ENCODE data around the gene HOXB5.

- TF ChIP-seq, protein P1, sequence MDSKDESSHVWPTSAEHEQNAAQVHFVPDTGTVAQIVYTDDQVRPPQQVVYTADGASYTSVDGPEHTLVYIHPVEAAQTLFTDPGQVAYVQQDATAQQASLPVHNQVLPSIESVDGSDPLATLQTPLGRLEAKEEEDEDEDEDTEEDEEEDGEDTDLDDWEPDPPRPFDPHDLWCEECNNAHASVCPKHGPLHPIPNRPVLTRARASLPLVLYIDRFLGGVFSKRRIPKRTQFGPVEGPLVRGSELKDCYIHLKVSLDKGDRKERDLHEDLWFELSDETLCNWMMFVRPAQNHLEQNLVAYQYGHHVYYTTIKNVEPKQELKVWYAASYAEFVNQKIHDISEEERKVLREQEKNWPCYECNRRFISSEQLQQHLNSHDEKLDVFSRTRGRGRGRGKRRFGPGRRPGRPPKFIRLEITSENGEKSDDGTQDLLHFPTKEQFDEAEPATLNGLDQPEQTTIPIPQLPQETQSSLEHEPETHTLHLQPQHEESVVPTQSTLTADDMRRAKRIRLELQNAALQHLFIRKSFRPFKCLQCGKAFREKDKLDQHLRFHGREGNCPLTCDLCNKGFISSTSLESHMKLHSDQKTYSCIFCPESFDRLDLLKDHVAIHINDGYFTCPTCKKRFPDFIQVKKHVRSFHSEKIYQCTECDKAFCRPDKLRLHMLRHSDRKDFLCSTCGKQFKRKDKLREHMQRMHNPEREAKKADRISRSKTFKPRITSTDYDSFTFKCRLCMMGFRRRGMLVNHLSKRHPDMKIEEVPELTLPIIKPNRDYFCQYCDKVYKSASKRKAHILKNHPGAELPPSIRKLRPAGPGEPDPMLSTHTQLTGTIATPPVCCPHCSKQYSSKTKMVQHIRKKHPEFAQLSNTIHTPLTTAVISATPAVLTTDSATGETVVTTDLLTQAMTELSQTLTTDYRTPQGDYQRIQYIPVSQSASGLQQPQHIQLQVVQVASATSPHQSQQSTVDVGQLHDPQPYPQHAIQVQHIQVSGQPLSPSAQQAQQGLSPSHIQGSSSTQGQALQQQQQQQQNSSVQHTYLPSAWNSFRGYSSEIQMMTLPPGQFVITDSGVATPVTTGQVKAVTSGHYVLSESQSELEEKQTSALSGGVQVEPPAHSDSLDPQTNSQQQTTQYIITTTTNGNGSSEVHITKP (tag by site-specific recombination; IDR thresholded peaks at IDR 0.05), result no peak
- TF ChIP-seq HOXD13 (CRISPR knock-in tag; IDR thresholded peaks at IDR 0.05; ENCODE audit: borderline replicate concordance) (no peak), ZBTB21 (tag by site-specific recombination; IDR thresholded peaks at IDR 0.05) (no peak), KLF1 (tag by site-specific recombination; IDR thresholded peaks at IDR 0.05) (no peak), ZNF658 (tag by site-specific recombination; IDR thresholded peaks at IDR 0.05) (no peak), ZNF114 (tag by site-specific recombination; IDR thresholded peaks at IDR 0.05) (no peak), CTCF (tag by site-specific recombination; IDR thresholded peaks at IDR 0.05) (no peak), ZBTB20 (tag by site-specific recombination; IDR thresholded peaks at IDR 0.05) (no peak; the same call in 1 of the 2 replicates), ZNF211 (tag by site-specific recombination; IDR thresholded peaks at IDR 0.05; ENCODE audit: low read depth) (no peak), ZNF16 (tag by site-specific recombination; IDR thresholded peaks at IDR 0.05; ENCODE audit: low read depth) (no peak), ZNF558 (tag by site-specific recombination; IDR thresholded peaks at IDR 0.05) (no peak), KLF16 (tag by site-specific recombination; IDR thresholded peaks at IDR 0.05) (no peak)
Measured at GRCh38 chr17:48563385-48563838, 30.2 kb downstream of the HOXB5 start.
